Measurements from ENCODE around the gene D2HGDH. TPM values are rescaled to one million over a fixed set of nuclear protein-coding genes. Genes with fewer than 3 reads are reported as not detected.

The D2HGDH gene
- total RNA-seq, 1 experiment from 2014 or later, result 131 TPM

- no peaks in the 10 kb centered on the region for H3K9me3 ChIP-seq (ENCODE audit: insufficient read depth, low read depth)
- H3K4me3 ChIP-seq, result no peak overlapping the region
- intact Hi-C loops (cut with micrococcal nuclease; ENCODE audit: unreplicated experiment), result no loop called here
- H3K27me3 ChIP-seq (ENCODE audit: insufficient read depth, low read depth), result no peaks in the 10 kb centered on the region
- no peak for TF ChIP-seq CTCF (conservative IDR thresholded peaks at IDR 0.05)
- no peak for TF ChIP-seq EZH2 (IDR thresholded peaks at IDR 0.05; ENCODE audit: low read depth)
- ChIA-PET CTCF (no interaction called here), POLR2A (ENCODE audit: unreplicated experiment) (no interaction called here)
- H2AFZ ChIP-seq, result no peak overlapping the region
- no TSS peak for BruUV-seq (replicated peaks)
- no peaks in the 10 kb centered on the region for H3K79me2 ChIP-seq (ENCODE audit: low read depth)
- no peak overlapping the region for H3K27ac ChIP-seq
- H3K4me1 ChIP-seq (replicated peaks; ENCODE audit: insufficient read depth), result peaks cover 10% of the 10 kb centered on the region
- no peaks in the 10 kb centered on the region for H3K9me2 ChIP-seq (ENCODE audit: insufficient read depth)
- peaks cover 13% of the 10 kb centered on the region for H3F3A ChIP-seq (ENCODE audit: insufficient read depth, low read depth)
- no peaks in the 10 kb centered on the region for H4K20me1 ChIP-seq (ENCODE audit: insufficient read depth)
- H3K36me3 ChIP-seq (ENCODE audit: low read depth), result no peaks in the 10 kb centered on the region
- no peak for DNase-seq
- no peak overlapping the region for H3K4me2 ChIP-seq
These were observed 5.8 kb upstream of the D2HGDH start for GRCh38 chr2:241728627-241729026.

- POLR2A ChIA-PET (ENCODE audit: unreplicated experiment), result no interaction called here
- no peak for TF ChIP-seq EZH2 (IDR thresholded peaks at IDR 0.05; ENCODE audit: low read depth)
- TF ChIP-seq CTCF (conservative IDR thresholded peaks at IDR 0.05), result no peak
These were observed 4.6 kb upstream of the D2HGDH start for GRCh38 chr2:241729868-241730267.

GRCh38 chr2:241730671-241731293 is 3.6 kb upstream of the D2HGDH start:
- Histone ChIP-seq H3K27ac (no peak overlapping the region), H3K79me2 (ENCODE audit: low read depth) (0 out of 2 replicates have a peak, but pooled peaks cover 2% of the 10 kb centered on the region), H3K9me2 (ENCODE audit: insufficient read depth) (no peaks in the 10 kb centered on the region), H3K9me3 (ENCODE audit: insufficient read depth, low read depth) (no peaks in the 10 kb centered on the region), H3K27me3 (ENCODE audit: insufficient read depth, low read depth) (no peaks in the 10 kb centered on the region), H3F3A (ENCODE audit: insufficient read depth, low read depth) (peaks cover 21% of the 10 kb centered on the region), H3K36me3 (ENCODE audit: low read depth) (no peaks in the 10 kb centered on the region), H3K4me3 (no peak overlapping the region), H2AFZ (no peak overlapping the region), H4K20me1 (ENCODE audit: insufficient read depth) (no peaks in the 10 kb centered on the region), H3K4me2 (no peak overlapping the region), H3K4me1 (replicated peaks; ENCODE audit: insufficient read depth) (peaks cover 16% of the 10 kb centered on the region)
- CTCF ChIA-PET, result no interaction called here
- intact Hi-C loops (cut with micrococcal nuclease; ENCODE audit: unreplicated experiment), result loop anchor here (10.0 kb wide), 1 partner anchor 144 kb away; no protein-coding TSS in a partner anchor
- no TSS peak for BruUV-seq (replicated peaks)
- POLR2A ChIA-PET (ENCODE audit: unreplicated experiment), result interaction anchor here (0.6 to 0.7 kb wide), 2 partner anchors 44 to 169 kb away, joined by 8 to 11 read pairs; no protein-coding TSS in a partner anchor
- DNase-seq, result no peak
- TF ChIP-seq CTCF (conservative IDR thresholded peaks at IDR 0.05), result no peak
- TF ChIP-seq EZH2 (IDR thresholded peaks at IDR 0.05; ENCODE audit: low read depth), result no peak

More at GRCh38 chr2:241729868-241730267, 4.6 kb upstream of the D2HGDH start:
- BruUV-seq (replicated peaks), result no TSS peak
- no peaks in the 10 kb centered on the region for H3K79me2 ChIP-seq (ENCODE audit: low read depth)
- intact Hi-C loops (cut with micrococcal nuclease; ENCODE audit: unreplicated experiment), result loop anchor here (10.0 kb wide), 1 partner anchor 145 kb away; no protein-coding TSS in a partner anchor
- H2AFZ ChIP-seq, result no peak overlapping the region
- H4K20me1 ChIP-seq (ENCODE audit: insufficient read depth), result no peaks in the 10 kb centered on the region
- no peak overlapping the region for H3K4me3 ChIP-seq
- H3K27ac ChIP-seq, result no peak overlapping the region
- CTCF ChIA-PET, result no interaction called here
- no peaks in the 10 kb centered on the region for H3K9me2 ChIP-seq (ENCODE audit: insufficient read depth)
- no peak for DNase-seq
- H3K4me1 ChIP-seq (replicated peaks; ENCODE audit: insufficient read depth), result peaks cover 16% of the 10 kb centered on the region
- no peaks in the 10 kb centered on the region for H3K9me3 ChIP-seq (ENCODE audit: insufficient read depth, low read depth)
- no peak overlapping the region for H3K4me2 ChIP-seq
- peaks cover 18% of the 10 kb centered on the region for H3F3A ChIP-seq (ENCODE audit: insufficient read depth, low read depth)
- H3K36me3 ChIP-seq (ENCODE audit: low read depth), result no peaks in the 10 kb centered on the region
- H3K27me3 ChIP-seq (ENCODE audit: insufficient read depth, low read depth), result no peaks in the 10 kb centered on the region
